Nephron progenitor cell (in vitro differentiated cells): ENCODE measurements around the gene PAPPA.

Experiments
- DNase-seq: peaks from one replicate; pipeline ENCODE4 v3.0.0; 2021
- H3K27ac Mint-ChIP-seq: 2 replicates; pipeline ENCODE4 v1.8.0; 2021; ENCODE audit warnings: mild to moderate bottlenecking, moderate library complexity, mixed read lengths
- H3K27me3 Mint-ChIP-seq: 2 replicates; pipeline ENCODE4 v1.8.0; 2021; ENCODE audit warnings: mild to moderate bottlenecking, low read depth, mixed read lengths; ENCODE audit not compliant: poor library complexity
- H3K36me3 Mint-ChIP-seq: 2 replicates; pipeline ENCODE4 v1.8.0; 2021; ENCODE audit warnings: low read depth, mixed read lengths
- H3K4me1 Mint-ChIP-seq: 2 replicates; pipeline ENCODE4 v1.8.0; 2021; ENCODE audit warnings: mixed read lengths
- H3K4me3 Mint-ChIP-seq: 2 replicates; pipeline ENCODE4 v1.8.0; 2021; ENCODE audit warnings: mild to moderate bottlenecking, moderate library complexity, mixed read lengths
- H3K9me3 Mint-ChIP-seq: 2 replicates; pipeline ENCODE4 v1.8.0; 2021; ENCODE audit warnings: mild to moderate bottlenecking, moderate library complexity, mixed read lengths
- CTCF ChIP-seq: fragments of 200-600 bp; sonication (generic); IDR thresholded peaks from 2 replicates; pipeline ENCODE4 v1.5.0; 2021; ENCODE audit warnings: antibody characterized with exemption

Gene PAPPA

GRCh38 chr9:116322521-116322920, 168.9 kb downstream of the PAPPA start:
- TF ChIP-seq CTCF: no peak
- no peaks in the 10 kb centered on the region for H3K9me3 Mint-ChIP-seq
- DNase-seq: no peak
- H3K27me3 Mint-ChIP-seq: peaks cover 6% of the 10 kb centered on the region
- H3K36me3 Mint-ChIP-seq: no peaks in the 10 kb centered on the region
- no peak overlapping the region for H3K27ac Mint-ChIP-seq
- H3K4me1 Mint-ChIP-seq: peaks cover 69% of the 10 kb centered on the region
- H3K4me3 Mint-ChIP-seq: peak overlapping the region; percentile 1

- no peak for DNase-seq
- Mint-ChIP-seq H3K9me3 (no peaks in the 10 kb centered on the region), H3K27ac (no peak overlapping the region), H3K4me3 (peak overlapping the region; percentile 1), H3K4me1 (peaks cover 71% of the 10 kb centered on the region), H3K27me3 (peaks cover 6% of the 10 kb centered on the region), H3K36me3 (no peaks in the 10 kb centered on the region)
- TF ChIP-seq CTCF: no peak
Measured at GRCh38 chr9:116323012-116323411, 169.4 kb downstream of the PAPPA start.

GRCh38 chr9:116323571-116323970, 170.0 kb downstream of the PAPPA start:
- DNase-seq: no peak
- H3K27me3 Mint-ChIP-seq: peaks cover 5% of the 10 kb centered on the region
- H3K36me3 Mint-ChIP-seq: no peaks in the 10 kb centered on the region
- H3K4me3 Mint-ChIP-seq: no peak overlapping the region
- H3K9me3 Mint-ChIP-seq: no peaks in the 10 kb centered on the region
- H3K27ac Mint-ChIP-seq: no peak overlapping the region
- H3K4me1 Mint-ChIP-seq: peaks cover 70% of the 10 kb centered on the region
- TF ChIP-seq CTCF: no peak

- DNase-seq: no peak
- Mint-ChIP-seq H3K4me1 (peaks cover 51% of the 10 kb centered on the region), H3K27me3 (peaks cover 6% of the 10 kb centered on the region), H3K9me3 (no peaks in the 10 kb centered on the region), H3K27ac (no peak overlapping the region), H3K36me3 (no peaks in the 10 kb centered on the region), H3K4me3 (no peak overlapping the region)
- TF ChIP-seq CTCF: no peak
Measured at GRCh38 chr9:116325924-116326323, 172.3 kb downstream of the PAPPA start.

GRCh38 chr9:116327701-116328405, 174.3 kb downstream of the PAPPA start:
- Mint-ChIP-seq H3K4me1 (peaks cover 44% of the 10 kb centered on the region), H3K4me3 (no peak overlapping the region), H3K27me3 (peaks cover 18% of the 10 kb centered on the region), H3K9me3 (no peaks in the 10 kb centered on the region), H3K36me3 (peaks cover 8% of the 10 kb centered on the region), H3K27ac (no peak overlapping the region)
- no peak for DNase-seq
- TF ChIP-seq CTCF: no peak

- TF ChIP-seq CTCF: no peak
- Mint-ChIP-seq H3K27ac (no peak overlapping the region), H3K27me3 (peaks cover 18% of the 10 kb centered on the region), H3K4me3 (no peak overlapping the region), H3K36me3 (peaks cover 8% of the 10 kb centered on the region), H3K9me3 (no peaks in the 10 kb centered on the region), H3K4me1 (peaks cover 44% of the 10 kb centered on the region)
- no peak for DNase-seq
Measured at GRCh38 chr9:116329470-116329869, 175.9 kb downstream of the PAPPA start.
